ENCODE data around the gene VASH2. TPM values are rescaled to one million over a fixed set of nuclear protein-coding genes. Genes with fewer than 3 reads are reported as not detected.
"Not testable (repeated sequence)": the region's sequence is repeated elsewhere in the genome, so short reads cannot be mapped to it uniquely, and the experiment has no call there.

Gene VASH2
- total RNA-seq, 1 donor from 2014 or later = 0.94 TPM

DNA sequence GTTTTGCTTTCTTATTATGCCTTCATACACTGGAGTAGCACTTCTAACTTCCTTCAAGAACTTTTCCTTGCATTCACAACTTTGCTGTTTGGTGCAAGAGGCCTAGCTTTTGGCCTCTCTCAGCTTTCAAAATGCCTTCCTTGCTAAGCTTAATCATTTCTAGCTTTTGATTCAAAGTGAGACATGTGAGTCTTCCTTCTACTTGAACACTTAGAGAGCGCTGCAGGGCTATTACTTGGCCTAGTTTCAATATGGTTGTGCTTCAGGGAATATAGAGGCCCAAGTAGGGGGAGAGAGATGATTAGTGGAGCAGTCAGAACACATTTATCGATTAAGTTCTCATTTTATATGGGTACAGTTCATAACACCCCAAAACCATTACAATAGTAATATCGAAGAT is 52.9 kb downstream of the VASH2 start:
- DNase-seq (ENCODE audit: low spot score) (no peak), ATAC-seq (no peak)
- intact Hi-C loops (cut with DNase I) = no loop called here

DNA sequence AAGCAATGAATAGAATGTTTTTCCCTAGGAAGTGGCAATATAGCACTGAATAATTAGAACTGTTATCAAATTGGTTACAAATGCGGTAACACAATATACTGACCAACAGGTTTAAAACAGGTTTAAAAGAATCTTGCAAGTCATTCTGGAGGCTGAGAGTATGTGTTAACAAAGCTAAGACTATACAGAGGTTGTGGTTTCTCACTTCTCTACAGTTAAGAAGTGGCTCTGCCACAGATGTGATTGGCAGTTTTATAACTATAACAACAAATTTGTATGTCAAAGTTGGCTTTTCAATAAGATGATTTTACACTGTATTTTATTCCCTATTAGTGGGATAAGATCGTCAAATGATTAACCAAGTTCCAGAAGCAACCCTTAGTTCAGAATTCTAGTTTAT is 58.2 kb downstream of the VASH2 start:
- ATAC-seq (no peak), DNase-seq (ENCODE audit: low spot score) (no peak)
- intact Hi-C loops (cut with DNase I) = no loop called here

DNA sequence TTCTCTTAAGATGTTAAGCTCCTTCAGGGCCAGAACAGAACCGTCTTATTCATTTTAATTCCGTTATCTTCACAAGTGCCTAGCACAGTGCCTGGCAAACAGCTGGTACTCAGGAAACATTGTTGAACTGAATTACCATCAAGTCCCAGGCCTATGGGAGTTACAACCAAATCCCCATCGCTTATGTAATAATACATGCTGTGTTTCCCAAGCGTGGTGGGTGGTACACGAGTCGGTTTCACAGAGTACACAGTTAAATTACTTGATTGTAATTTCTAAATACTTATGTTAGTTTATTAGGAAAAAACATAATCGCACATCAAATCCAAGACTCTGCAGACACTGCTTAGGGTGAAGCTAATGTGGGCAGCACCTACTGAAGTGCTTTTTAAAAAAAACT is 64.3 kb downstream of the VASH2 start:
- DNase-seq (ENCODE audit: low spot score) = no peak
- intact Hi-C loops (cut with DNase I) = no loop called here
- no peak for ATAC-seq

DNA sequence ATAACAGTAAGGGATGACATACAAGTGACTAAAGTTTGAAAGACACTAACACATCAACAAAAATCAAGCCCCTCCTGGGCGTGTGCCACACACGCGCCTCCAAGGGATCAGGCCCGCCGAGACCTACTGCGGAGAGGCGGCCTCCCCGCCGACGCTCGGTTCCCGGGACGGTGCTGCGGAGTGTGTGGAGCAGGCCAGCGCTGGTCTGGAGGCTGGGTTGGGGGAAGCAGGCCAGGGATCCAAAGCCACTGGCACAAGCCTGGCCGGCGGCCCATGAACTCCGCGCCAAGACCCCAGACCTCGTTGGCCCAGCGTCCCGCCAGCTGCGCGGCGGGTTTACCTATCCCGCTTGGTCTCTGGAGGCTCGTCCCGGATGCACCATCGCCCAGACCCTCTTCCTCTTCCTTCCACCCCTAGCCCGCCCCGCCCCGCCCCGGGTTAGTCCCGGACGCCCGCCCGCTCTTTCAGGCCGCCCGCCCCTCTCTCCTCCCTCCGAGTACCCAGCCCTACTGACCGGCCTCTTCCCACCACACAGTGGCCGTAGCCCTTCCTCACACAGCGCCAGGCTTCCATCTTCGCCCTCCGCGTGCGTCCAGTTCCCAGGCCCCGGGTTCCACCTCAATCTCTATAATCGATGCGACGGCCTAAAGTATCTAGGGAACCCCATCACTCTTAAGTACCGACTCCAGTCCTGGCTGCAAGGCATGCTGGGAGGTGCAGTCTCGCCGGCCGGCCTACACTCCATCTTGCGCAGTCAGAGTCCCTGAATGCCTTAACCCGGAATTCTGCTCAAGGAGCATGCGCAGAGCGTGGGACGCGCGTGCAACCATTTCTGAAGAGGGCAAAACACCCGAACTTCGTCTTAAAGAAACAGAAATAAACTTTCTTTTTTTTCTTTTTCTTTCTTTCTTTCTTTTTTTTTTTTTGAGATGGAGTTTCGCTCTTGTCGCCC is 65.0 kb downstream of the VASH2 start, which contains the start of gene ANGEL2:
Gene ANGEL2, minus strand, starts transcription at position 769 of the 952 bp plus-strand sequence. Its CDS starts 196 bp downstream, at position 573.
- DNase-seq (ENCODE audit: low spot score) (peak; percentile 96), ATAC-seq (peak; percentile 98)
- intact Hi-C loops (cut with DNase I) = no loop called here

DNA sequence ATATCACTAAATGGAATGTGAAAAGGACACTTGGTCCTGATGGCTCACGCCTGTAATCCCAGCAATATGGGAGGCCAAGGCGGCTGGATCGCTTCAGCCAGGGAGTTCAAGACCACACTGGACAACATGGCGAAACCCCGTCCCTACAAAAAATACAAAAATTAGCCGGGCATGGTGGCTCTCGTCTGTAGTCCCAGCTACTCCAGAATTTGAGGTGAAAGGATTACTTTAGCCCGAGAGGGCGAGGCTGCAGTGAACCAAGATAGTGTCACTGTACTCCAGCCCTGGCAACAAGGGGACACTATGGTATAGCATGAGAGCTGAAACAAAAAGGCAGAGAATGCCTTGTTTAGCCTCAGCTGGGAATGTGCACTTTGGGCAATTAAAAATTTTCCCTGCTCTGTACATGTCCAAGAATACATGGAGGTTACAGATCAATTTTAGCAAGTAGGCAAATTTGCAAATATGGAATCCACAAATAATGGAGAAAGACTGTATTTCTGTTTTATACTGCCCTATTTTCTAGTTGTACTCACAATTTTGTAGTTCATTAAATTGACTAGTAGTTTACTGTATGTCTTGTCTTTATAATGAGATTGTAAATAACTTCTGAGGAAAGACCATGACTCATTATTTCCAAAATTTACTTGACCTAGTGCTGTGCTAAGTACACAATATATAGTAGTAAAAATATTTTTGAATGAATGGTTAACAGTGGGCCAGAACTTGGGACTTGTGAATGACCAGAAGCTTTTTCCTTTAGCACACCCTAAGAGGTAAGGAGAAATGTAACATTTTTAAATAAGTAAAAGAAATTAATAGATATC is 67.3 kb downstream of the VASH2 start:
- ATAC-seq (no peak), DNase-seq (ENCODE audit: low spot score) (no peak)
- intact Hi-C loops (cut with DNase I) = no loop called here

DNA sequence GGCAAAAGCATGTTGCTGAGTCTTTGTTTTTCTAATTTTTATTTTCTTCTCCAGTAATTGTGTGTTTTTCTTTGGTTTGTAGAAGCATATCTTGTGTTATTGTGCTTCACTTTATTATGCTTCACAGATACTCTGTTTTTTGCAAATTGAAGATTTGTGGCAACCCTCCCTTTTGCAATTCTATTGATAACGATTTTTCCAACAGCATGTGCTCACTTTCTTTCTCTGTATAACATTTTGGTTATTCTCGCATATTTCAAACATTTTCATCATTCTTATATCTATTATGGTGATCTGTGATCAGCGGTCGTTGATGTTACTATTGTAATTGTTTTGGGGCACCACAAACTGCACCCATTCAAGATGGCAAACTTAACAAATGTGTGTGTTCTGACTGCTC is 69.1 kb downstream of the VASH2 start:
- ATAC-seq = no peak
- DNase-seq (ENCODE audit: low spot score) = no peak
- intact Hi-C loops (cut with DNase I) = no loop called here

DNA sequence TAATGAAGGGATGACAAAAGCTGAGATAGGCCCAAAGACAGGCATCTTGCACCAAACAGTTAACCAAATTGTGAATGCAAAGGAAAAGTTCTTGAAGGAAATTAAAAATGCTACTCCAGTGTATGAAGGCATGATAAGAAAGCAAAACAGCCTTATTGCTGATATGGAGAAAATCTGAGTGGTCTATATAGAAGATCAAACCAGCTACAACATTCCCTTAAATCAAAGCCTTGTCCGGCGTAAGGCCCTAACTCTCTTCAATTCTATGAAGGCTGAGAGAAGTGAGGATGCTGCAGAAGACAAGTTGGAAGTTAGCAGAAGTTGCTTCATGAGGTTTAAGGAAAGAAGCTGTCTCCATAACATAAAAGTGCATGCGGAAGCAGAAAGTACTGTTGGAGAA is 69.7 kb downstream of the VASH2 start:
- no peak for ATAC-seq
- no peak for DNase-seq (ENCODE audit: low spot score)
- intact Hi-C loops (cut with DNase I) = no loop called here

DNA sequence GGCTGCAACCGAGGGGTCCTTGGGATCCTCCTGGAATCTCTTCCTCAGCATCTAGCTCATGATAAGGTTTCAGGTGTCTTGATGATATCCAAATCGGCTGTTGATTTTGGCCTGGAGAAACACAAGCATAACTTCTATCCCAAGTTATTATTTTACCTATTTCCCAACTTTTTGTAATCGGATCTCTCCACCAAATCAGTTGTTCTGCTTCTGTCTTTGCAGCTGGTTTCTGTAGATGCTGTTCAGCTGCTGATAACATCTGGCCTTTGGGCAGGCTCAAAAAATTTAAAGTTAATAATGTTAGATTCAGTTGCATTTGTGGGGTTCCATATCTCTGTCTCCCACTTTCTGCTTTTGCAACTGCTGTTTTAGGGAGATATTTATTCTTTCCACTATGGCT is 76.7 kb downstream of the VASH2 start:
- ATAC-seq; intact Hi-C loops (cut with DNase I); DNase-seq (ENCODE audit: low spot score): not testable (repeated sequence)

DNA sequence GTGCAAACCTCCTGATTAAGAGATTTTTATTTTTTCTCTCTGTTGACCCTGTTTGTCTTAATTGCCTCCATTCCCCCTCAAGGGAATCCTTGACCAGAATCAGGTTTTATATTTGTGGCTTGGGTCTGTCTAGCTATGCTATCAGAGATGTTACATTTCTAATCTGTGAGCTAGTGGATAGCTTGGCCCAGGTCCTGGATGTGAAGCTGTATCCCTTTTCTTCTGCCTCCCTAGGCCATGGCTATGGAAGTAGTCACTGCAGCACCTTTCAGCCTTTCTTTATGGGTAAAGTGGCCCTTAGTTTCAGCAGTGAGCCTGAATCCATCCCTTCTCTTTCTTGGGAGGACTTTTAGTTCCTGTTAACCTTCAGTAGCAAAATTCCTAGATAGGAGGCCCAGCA is 82.3 kb downstream of the VASH2 start:
- no peak for ATAC-seq

DNA sequence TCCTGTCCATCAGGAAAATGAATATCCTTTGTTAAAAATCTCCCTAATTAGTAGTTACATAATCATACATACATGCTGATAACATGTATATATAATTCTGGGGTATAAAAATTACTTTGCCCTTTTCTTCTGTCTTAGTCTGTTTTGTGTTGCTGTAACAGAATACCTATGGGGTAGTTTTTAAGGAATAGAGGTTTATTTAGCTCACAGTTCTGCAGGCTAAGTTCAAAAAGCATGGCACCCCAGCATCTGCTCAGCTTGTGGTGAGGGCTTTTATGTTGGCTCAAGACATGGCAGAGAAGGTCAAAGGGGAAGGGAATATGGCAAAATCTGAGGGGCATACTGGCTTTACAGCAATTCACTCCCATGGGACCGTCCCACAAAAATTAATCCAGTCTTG is 84.4 kb downstream of the VASH2 start:
- DNase-seq (ENCODE audit: low spot score) = no peak
- intact Hi-C loops (cut with DNase I) = no loop called here
- ATAC-seq = no peak

More for the DNA sequence above, 82.3 kb downstream of the VASH2 start:
- no peak for DNase-seq (ENCODE audit: low spot score)
- intact Hi-C loops (cut with DNase I) = no loop called here

DNA sequence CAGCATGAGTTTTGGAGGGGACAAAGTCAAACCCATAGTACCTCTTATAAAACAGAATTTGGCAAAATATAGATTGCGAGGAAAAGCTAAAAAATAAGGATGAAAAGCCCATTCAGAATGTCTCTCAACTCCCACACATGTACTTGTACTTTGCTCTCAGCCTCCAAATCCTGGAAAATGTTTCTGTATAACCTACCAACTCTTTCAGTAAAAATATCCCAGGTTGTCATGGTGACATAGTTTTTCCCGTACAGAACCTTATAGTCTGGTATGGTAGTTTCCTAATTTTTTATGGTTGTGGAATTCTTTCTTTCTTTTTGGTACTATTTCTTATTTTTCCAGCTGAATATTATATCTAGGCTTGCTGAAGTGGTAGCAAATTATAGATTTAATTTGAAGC is 85.2 kb downstream of the VASH2 start:
- DNase-seq (ENCODE audit: low spot score) (no peak), ATAC-seq (no peak)
- intact Hi-C loops (cut with DNase I) = no loop called here

Other genes with a start within 250 kb of the VASH2 start
- 38.1 TPM for gene NSL1, start 158.8 kb upstream of the VASH2 start, total RNA-seq
- gene TATDN3, start 158.6 kb upstream of the VASH2 start, total RNA-seq = 15.9 TPM
- 0.80 TPM for gene SPATA45, start 102.9 kb upstream of the VASH2 start, total RNA-seq
- gene FLVCR1, start 92.3 kb upstream of the VASH2 start, total RNA-seq = 9.2 TPM
- 45.9 TPM for gene ANGEL2, start 65.3 kb downstream of the VASH2 start, total RNA-seq
- 27.4 TPM for gene RPS6KC1, start 100.7 kb downstream of the VASH2 start, total RNA-seq